HG02763 (cell line): Measurements from ENCODE around the gene CTRB1.

Source experiments
- ATAC-seq: cut with Tn5 transposase; IDR thresholded peaks from one replicate; pipeline ENCODE4 v1.9.1; 2021; ENCODE audit warnings: mild to moderate bottlenecking, moderate library complexity; ENCODE audit not compliant: unreplicated experiment

Gene CTRB1

DNA sequence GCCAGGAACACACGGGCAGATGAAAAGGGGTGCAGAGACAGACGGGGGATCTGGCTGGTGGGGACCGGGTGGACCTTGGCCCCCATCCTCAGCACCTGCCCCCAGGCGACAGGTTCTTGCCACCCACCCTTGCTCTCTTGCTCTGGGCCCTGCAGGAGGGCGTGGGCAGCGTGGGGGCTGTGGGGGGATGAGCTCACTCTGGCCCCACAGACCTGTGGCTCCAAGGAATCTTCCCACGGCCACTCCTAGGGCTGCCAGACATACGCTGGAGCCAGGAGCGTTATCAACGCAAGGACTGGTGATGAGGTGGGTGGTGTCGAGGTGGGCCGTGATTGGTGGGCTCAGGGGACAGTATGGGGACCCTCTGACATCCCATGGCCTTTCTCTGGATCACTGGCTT lies 6.3 kb downstream of the CTRB1 start:
- ATAC-seq, result no peak

- ATAC-seq, result no peak
Observed at GRCh38 chr16:75225678-75226515, 7.1 kb downstream of the CTRB1 start.

DNA sequence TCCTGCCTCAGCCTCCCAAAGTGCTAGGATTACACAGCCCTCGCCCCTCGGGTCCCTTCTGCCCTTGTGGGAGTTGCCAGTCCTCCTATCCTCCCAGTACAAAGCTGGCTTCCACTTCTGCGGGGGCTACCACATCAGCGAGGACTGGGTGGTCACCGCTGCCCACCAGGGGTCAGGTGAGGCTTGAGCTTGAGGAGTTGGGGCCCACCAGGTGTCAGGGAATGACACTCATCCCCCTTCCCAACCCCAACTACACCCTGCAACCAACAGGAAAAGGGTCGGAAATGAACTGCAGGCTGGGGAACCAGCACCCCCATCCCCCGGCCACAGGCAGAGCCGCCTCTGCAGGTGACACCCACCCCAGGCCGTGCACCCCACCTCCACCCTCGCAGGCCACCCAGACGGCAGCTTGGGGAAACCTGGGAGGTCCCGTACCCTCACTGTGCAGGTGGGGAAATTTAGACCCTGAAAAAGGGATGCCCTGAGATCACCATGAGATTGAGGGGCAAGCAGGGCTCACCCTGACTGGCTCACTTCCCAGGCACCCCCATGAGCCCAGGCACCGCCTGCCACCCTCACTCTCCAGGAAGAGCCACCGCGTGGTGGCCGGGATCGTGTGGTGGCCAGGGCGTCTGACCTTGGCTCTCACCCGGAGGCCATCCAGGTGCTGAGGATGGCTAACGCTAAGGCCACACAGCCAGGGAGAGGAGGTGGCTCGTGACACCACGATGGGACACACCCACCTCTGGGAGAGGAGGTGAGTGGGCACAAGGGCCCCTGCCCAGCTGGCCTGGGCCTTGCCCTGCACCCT lies 8.0 kb downstream of the CTRB1 start:
- ATAC-seq, result no peak

GRCh38 chr16:75227361-75228142 lies 8.8 kb downstream of the CTRB1 start:
- ATAC-seq, result no peak

- ATAC-seq, result no peak
Observed at GRCh38 chr16:75228143-75228976, 9.6 kb downstream of the CTRB1 start.

DNA sequence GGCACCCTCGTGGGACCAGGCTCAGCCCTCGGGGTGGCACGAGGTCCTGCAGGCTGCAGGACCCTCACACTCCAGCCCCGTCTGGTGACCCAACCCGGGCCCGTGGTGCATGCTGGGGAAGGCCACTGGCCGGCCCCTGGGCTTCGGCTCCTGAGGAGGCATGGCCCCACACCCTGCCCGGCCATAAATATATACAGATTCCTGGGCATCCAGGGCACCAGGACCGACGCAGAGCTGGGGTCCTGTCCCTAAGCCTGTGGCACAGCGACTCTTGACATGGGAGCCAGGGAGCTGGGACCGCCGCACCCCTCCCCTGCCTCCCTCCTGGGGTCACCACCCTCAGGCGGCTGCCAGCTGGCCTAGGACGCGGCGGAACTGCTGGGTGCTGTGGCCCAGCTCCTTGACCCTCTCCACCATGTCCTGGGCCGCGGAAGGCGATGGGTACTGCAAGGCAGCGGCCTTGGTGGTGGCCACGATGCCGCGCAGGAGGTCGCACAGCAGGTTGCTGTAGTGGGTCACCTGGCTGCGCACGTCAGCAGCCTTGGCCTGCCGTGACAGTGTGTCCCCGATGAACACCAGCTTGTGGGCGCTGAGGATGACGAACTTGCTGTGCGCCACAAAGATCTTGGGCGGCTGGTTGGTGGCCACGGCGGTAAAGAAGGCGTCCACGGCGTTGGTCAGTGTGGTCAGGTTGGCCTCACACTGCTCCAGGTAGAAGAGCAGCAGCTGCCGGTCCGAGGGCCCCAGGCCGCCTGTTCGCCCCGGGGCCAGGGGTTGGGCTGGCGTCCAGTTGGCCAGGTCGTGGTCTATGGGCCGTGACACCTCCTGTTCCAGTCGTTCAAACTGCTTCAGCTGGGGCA lies 10.6 kb downstream of the CTRB1 start:
- no peak for ATAC-seq

- no peak for ATAC-seq
Observed at GRCh38 chr16:75230471-75231110, 11.8 kb downstream of the CTRB1 start.

- no peak for ATAC-seq
Observed at GRCh38 chr16:75231570-75231969, 12.8 kb downstream of the CTRB1 start.

GRCh38 chr16:75233611-75233938 lies 14.8 kb downstream of the CTRB1 start:
- no peak for ATAC-seq

GRCh38 chr16:75234856-75235696 lies 16.3 kb downstream of the CTRB1 start:
- ATAC-seq, result no peak

- no peak for ATAC-seq
Observed at GRCh38 chr16:75235721-75236193, 17.0 kb downstream of the CTRB1 start.

- ATAC-seq, result no peak
Observed at GRCh38 chr16:75236232-75236631, 17.4 kb downstream of the CTRB1 start.

DNA sequence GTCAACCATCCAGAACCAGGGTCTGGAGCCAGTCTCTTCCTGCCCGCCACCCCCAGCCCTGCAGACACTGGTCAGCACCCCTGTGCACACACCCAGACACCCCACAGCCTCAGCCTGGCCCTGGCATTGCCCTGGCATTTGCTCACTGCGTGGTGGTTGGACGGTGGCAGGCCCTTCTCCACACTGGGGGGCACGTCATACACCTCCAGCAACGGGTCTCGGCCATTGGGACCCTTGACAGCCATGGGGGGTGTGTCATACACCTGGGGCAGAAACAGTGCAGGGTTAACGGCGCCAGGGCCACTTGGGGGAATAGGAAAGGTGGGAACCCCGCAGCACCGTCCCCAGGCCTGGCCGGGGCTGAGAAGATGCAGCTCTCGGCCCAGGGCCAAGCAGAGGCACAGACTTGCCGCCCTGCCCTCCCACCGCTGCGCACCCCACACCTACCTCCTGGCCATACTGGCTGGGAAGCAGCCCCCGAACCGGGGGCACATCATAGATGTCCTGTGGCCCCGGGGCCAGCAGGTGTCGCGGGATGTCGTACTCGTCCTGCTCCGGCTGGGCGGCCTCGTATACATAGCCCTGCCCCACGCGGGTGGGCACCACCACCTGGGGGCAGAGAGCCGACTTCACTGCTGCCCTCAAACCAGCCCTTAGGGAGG lies 18.1 kb downstream of the CTRB1 start:
- ATAC-seq, result no peak

GRCh38 chr16:75237398-75238131 lies 18.8 kb downstream of the CTRB1 start:
- ATAC-seq, result no peak

- no peak for ATAC-seq
Observed at GRCh38 chr16:75238132-75238852, 19.5 kb downstream of the CTRB1 start.

- ATAC-seq, result no peak
Observed at GRCh38 chr16:75238853-75239541, 20.2 kb downstream of the CTRB1 start.
